ENCODE data around the gene IAH1.
A peak's percentile ranks its signal among the peaks of the same experiment; 100 is the strongest.
"Not testable (repeated sequence)": the region's sequence is repeated elsewhere in the genome, so short reads cannot be mapped to it uniquely, and the experiment has no call there.

Gene IAH1

DNA sequence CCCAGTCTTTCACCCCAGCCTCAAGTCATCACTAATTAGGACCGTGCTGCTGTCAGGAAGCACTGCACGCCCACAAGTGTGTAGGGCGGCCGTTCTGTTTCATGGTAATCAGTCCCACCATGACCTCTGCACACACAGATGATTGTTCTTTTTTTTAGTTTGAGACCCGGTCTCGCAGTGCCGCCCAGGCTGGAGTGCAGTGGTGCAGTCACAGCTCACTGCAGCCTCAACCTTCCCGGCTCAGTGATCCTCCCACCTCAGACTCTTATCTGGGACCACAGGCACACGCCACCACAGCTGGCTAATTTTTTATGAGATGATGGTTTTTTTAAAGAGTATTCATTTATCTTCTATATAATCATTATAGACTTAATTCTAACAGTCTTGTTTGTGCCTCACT lies 1.8 kb upstream of the IAH1 start:
- FAIRE-seq (no peak), DNase-seq (ENCODE audit: insufficient read length, low spot score) (no peak)

DNA sequence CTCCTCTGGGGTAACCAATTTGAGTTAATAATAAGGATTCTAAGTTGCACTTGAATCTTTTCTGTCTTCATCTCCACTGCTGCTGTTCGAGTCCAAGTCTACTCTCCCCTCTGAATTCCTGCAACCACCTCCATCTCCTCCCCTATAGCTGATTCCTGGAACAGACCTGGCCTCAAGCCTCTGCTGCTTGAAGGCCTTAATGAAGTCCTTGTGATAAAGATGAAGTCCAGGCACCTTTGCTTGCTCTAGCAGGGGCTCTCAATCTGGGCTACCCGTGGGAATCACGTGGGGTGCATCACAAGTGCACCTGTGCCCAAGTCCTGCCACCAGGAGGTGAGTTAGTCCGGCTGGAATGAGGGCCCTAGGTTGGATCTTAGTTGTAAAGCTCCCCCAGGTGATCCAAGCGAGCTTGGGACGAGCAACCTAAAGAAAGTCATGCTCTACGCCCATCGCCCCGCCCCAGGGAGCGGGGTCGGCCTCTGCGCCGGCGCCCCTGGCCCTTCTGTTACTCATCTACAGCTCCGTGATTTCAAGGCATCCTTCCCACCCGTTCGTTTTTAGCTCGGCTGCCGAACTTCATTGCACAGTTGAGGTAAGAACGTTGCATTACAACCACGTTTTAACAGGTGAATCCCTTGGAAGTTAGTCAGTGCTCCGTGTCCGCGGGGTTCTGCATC lies 905 bp upstream of the IAH1 start:
- no peak for DNase-seq (ENCODE audit: insufficient read length, low spot score)
- no peak for FAIRE-seq

DNA sequence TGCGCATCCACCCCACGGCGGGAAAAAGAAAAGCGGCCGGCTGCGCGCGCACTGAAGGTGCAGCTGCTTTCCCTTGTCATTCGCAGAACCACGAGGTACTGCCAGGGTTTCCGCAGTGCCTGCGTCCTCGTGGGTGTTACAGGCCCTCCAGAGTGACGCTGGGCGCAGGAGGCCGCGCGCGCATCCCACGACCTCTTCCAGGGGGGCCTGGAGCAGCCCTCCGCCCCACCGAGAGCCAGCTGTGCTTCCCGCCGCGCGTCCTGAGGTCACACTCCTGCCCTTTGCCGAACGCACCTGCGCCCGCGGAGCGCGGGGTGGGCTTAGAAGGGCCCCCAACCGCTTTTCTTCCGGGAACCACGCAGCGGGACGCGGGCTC lies 378 bp upstream of the IAH1 start:
- DNase-seq (ENCODE audit: insufficient read length, low spot score): no peak
- no peak for FAIRE-seq

DNA sequence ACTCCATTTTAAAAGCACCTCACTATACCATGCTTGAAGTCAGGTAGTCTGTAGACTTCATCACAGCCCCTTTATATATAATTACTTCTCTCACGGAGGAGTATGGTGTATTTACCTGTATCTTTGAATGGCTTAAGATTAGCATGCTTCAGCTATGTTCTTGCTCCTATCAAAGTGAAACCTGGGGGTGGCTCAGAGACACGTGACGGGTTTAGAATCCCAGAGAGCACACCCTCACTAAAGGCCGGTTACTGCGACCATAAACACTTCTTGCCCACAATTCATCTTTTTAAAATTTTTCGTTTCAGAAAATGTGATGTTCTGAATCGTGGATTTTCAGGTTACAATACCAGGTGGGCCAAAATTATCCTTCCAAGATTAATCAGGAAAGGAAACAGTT lies 3.6 kb downstream of the IAH1 start:
- DNase-seq (ENCODE audit: insufficient read length, low spot score) (no peak), FAIRE-seq (no peak)

DNA sequence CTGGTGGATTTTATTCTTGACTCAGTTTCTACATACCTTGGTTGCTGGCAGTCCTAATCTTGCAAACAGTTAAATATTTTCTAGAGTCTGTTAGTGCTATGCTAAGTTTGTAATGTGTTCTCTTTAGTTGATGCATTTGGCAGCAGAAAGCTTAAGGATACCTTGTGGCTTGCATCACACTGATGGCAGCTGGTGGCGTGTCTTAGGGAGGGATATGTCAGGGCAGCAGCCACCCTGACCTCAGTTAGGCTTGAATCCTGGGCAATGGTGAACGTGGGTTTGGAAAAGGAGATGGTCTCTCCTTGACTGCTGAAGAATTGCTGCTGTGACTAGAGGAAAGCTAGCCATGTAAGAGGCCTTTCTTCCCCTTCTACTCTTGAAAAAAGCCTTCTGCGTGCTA lies 4.2 kb downstream of the IAH1 start:
- no peak for FAIRE-seq
- DNase-seq (ENCODE audit: insufficient read length, low spot score): no peak

DNA sequence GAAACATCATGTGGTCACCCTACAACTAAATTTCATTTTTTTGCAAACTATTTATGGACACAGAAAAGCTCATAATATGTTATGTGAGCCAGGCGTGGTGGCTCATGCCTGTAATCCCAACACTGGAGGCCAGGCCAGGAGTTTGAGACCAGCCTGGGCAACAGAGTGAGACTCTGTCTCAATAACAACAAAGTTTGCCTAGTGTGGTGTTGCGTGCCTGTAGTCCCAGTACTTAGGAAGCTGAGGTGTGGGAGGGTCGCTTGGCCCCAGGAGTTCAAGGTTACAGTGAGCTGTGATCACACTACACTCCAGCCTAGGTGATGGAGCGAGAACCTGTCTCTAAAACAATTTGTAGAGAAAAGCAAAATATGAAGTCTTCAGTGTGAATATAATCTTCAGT lies 5.8 kb downstream of the IAH1 start:
- FAIRE-seq (no peak), DNase-seq (ENCODE audit: insufficient read length, low spot score) (no peak)

DNA sequence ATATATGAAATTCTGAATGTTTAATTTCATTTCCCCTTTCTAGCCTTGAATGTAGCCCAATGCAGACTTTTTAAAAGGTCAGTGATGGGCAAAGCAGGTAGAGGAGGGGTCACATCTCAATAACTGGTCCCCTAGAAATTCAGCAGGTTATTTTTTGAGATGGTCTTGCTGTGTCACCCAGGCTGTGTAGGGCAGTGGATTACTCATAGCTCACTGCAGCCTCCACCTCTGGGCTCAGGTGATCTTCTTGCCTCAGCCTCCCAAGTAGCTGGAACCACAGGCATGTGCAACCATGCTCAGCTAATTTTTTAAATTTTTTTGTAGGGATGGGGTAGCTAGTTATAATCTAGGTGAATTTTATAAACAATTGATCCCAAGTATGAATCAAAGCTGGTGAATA lies 8.8 kb downstream of the IAH1 start:
- FAIRE-seq (no peak), DNase-seq (ENCODE audit: insufficient read length, low spot score) (no peak)

DNA sequence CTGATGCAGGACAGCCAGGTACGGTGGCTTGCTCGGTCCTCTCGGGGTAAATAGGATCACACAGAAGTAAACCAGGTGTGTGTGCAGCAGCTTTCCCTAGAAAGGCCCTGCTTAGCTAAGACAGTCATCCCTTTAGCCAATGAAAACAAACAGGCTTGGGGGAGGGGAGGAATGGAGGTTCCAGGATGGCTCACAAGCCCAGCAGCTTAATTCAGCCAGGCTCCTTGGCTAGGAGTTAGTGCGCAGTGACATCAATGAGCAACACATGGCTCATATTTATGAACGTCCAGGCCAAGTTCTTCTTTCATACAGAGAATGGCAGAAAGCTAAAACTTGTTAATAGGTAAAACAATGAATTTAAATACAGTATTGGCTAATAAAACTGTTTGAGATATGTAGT lies 10.2 kb downstream of the IAH1 start:
- DNase-seq (ENCODE audit: insufficient read length, low spot score) (no peak), FAIRE-seq (no peak)

DNA sequence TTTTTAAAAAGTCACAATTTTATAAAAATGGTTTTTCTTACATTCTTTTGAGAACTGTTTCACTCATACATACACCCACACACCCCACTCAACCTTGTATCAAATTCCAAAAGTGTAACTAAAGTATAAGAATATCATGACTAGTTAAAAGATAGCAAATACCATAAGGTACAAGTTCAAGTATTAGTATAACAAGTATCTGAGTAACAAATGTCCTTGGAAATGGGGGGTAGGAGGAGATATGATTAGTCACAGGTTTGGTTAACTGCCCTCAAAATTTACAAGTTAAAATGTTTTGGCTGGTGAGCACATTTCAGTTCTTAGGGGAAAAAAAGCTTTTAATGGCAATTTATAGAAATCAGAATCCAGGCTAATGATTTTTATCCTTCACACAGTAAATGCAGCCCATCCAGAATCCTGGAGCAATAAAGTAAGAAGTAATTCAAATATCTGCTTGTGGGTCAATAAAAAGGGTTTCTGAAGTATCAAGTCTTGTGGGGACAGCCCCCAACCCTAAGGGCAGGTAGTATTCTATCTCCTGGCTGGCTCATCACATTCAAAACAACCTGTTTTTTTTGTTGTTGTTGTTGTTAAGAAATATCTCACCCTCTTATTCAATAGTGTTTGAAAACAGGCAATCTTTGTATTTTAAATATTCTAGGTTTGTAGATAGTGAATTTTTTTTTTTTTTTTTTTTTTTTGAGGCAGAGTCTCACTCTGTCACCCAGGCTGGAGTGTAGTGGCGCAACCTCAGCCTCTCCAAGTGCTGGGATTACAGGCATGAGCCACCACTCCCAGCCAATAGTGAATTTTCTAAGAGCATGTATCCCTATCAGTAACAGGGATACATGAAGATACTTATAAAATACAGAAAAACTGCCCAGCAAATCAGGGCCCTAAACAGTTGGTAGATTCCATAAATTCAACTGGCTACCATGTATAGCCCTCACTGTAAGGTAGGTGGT lies 14.5 kb downstream of the IAH1 start:
- no peak for FAIRE-seq
- DNase-seq (ENCODE audit: insufficient read length, low spot score): no peak

DNA sequence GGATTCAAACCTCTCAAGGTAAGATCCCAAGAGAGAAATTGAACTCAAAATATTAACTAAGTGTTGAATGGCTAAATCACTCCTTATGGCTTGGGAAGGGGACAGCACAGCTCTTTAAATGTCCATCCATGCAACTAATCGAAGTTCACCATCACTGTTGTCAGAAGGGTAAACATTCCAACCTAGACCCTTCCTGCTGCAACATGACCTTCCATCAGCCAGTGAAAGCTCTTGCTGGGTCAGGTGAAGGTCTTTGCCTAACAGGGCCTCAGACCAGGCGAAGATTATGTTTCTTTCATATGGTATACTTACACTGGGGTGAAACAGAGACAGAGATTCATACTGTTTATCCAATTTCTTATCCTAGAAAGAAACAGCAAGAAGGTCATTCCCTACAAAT lies 16.4 kb downstream of the IAH1 start:
- FAIRE-seq: no peak

DNA sequence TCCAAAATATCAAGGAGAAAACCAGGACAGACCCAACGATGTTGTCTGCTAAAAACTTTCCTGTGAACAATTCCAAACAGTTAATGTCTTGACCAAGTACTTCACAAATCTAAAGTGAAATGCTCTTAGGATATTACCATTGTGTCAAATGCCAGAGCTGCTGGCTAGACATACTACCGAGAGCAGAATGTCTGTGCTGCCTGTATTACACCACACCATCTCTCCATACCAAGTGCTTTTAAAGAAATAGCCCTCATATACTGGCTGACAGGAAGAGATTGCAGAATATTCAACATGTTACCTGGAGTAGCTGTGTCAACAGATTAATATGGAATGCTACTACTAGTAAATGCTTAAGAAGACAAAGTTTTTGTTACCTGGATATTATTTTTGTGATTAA lies 18.6 kb downstream of the IAH1 start:
- FAIRE-seq (no peak), DNase-seq (ENCODE audit: insufficient read length, low spot score) (no peak)

More for the DNA sequence above, 16.4 kb downstream of the IAH1 start:
- DNase-seq (ENCODE audit: insufficient read length, low spot score): no peak

DNA sequence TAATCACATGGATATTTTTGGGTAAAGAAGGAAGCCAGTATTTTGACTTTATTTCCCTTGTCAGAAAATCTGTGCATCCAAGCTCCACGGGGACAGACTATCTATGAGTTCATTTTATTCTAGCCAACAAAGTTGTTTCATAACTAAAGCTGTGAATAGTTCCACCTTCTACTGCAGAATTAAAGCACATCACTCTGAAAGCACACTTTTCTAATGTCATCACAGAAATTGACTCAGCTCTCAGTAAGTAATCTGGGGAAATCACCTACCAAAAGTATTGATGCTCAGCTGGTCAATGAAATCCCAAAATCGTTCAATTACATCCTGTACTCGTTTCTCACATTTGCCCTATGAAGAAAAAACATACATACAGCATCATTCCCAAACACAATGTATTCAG lies 19.1 kb downstream of the IAH1 start:
- DNase-seq (ENCODE audit: insufficient read length, low spot score) (no peak), FAIRE-seq (no peak)

DNA sequence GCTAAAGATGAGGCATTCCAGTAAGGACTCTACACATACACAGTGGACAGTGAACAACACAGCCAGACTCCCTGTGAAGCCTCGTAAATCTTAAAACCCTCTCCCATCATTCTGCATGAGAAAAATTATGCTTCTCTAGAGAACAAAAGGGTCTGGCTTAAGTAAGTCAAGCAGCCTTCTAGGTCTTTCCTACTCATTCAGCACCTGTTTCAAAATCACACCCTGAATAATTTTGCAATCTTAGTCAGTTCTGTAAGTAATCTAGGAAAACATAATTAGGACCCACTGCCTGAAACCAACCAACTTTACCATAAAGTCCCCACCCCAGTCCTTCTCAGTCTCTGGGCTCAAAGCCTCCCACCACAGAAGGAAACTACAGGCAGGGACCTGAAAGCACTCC lies 19.7 kb downstream of the IAH1 start:
- no peak for DNase-seq (ENCODE audit: insufficient read length, low spot score)
- FAIRE-seq: no peak

DNA sequence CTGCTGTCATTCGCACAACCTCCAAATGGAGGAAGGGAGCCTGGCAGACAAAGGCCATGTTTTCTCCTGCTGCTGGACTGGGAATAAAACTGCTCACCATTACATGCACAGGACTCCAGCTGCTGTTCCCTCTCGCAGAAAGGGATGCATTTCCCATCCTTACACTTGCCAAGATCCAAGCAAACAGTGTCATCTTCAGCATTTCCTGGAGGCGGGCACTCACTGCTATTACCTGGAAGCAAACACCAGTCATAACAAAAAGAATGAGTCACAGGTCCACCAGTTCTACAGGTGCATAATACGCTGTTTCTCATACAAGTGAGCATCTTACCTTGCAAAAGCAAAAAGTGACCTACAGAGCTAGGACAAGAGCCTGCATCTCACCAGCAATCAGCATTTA lies 22.7 kb downstream of the IAH1 start:
- DNase-seq (ENCODE audit: insufficient read length, low spot score) (no peak), FAIRE-seq (no peak)

DNA sequence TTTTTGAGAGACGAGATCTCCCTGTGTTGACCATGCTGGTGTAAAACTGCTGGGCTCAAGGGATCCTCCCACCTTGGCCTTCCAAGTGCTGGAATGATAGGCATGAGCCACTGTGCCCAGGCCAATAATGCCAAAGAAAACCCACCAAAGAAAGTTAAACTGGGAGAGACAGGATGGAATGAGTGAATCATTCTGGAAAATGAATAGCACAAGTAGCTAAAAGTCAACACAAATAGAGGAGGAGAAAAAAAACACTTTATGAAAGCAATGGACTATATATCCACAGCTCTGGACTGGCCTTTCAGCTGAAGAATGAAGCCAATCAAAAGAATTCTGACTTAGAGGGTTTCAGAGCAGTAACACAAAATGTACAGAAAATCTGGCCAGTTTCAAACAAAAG lies 23.9 kb downstream of the IAH1 start:
- DNase-seq (ENCODE audit: insufficient read length, low spot score) (no peak), FAIRE-seq (no peak)

DNA sequence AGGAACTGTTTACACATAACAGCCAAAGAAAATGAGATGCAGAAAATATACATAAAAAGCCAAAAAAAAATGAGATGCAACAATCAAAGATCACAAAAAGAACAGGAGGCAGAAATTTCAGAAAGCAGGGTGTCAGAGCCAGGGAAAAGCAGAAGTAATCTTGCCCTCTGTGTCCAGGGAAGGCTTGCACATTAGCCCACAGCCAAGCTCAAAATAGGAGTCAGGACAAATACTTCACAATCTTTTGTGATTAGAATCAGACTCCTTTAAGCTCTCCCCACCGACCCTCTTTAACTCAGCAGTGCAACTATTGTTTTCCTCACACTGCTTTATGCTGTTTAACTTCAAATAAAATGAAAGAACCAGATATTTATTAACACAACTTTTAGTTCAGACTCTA lies 34.6 kb downstream of the IAH1 start:
- DNase-seq (ENCODE audit: insufficient read length, low spot score) (no peak), FAIRE-seq (no peak)

DNA sequence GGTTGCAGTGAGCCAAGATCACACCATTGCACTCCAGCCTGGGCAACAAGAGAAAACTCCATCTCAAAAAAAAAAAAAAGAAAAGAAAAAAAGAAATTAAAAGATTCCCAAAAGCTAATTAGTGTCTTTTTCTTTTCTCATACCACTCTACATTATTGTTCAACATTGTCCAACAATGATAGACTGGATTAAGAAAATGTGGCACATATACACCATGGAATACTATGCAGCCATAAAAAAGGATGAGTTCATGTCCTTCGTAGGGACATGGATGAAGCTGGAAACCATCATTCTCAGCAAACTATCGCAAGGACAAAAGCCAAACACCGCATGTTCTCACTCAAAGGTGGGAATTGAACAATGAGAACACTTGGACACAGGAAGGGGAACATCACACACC lies 39.6 kb downstream of the IAH1 start:
- FAIRE-seq; DNase-seq (ENCODE audit: insufficient read length, low spot score): not testable (repeated sequence)

DNA sequence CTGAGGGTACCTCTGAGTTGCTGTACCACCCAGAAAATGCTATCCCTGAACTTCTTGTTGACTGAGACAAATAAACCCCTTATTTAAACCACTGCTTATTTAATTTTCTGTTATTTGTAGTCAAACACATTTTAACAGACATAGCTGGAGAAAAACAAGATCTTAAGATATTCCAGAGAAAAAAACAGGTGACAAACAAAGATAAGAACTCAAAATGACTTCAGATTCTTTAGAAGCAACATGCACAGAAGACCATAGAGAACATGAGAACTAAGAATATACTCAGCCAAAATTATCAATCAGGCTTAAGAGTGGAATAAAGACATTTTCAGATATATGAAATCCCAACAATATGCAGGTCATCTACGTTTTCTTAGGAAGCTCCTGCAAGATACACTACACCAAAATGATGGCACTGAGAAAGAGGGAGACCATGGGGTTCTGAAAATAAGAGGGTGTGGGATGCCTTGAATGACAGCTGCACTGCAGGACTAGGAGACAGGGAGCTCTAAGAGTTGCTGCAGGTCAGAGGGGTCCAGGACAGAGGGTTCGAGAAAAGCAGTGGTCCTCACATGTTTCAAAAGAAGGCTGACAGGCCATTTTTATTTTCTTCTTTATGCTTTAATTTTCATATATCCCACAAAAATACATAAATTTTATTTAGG lies 42.9 kb downstream of the IAH1 start:
- no peak for DNase-seq (ENCODE audit: insufficient read length, low spot score)
- FAIRE-seq: no peak

DNA sequence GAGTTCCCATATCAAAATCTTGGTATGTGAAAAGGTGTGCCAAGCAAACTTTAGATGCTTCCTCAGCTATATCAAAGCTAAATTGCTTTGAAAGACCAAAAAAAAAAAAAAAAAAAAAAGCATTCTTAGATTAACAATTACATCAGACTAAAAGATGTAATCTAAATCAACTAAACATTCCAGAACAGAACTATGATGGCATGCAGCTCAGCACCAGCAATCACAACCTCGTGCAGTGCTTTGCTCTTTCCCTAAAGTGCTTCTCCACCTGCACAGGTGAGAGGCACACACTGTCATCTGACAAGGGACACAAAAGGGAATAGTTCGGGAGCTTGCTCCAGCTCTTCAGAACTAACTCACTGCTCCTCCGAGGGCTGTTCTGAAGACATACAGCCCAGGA lies 43.8 kb downstream of the IAH1 start:
- DNase-seq (ENCODE audit: insufficient read length, low spot score): no peak
- no peak for FAIRE-seq

DNA sequence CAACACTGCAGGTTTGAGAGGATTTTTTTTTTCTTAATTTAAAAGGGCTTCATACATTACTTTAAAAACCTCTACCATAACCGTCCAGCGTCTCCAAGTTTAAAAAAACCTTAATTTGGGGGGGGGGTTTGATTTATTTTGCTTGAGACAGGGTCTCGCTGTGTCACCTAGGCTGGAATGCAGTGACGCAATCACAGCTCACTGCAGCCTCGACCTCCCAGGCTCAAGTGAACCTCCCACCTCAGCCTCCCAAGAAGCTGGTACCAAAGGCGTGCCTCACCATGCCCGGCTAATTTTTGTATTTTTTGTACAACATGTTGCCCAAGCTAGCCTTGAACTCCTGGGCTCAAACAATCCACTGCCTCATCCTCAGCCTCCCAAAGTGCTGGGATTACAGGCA lies 44.4 kb downstream of the IAH1 start:
- DNase-seq (ENCODE audit: insufficient read length, low spot score) (no peak), FAIRE-seq (no peak)

DNA sequence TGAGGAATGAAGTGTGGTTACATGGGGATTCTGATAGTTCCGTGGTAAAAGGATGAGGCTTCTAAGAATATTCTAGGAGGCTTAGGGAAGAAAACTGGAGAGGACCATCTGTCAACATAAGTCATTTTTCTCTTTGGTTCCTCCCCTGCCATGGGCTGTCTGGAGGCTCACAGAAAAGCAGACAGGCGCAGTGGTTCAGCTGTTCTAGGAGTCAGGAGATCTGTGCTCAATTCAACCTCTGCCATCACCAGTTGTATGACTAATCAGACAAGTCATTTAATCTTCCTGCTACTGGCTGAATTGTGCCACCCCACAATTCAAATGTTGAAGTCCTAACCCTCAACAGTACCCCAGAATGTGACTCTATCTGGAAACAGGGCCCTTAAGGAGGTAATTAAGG lies 44.9 kb downstream of the IAH1 start:
- DNase-seq (ENCODE audit: insufficient read length, low spot score) (no peak), FAIRE-seq (peak; percentile 38)

DNA sequence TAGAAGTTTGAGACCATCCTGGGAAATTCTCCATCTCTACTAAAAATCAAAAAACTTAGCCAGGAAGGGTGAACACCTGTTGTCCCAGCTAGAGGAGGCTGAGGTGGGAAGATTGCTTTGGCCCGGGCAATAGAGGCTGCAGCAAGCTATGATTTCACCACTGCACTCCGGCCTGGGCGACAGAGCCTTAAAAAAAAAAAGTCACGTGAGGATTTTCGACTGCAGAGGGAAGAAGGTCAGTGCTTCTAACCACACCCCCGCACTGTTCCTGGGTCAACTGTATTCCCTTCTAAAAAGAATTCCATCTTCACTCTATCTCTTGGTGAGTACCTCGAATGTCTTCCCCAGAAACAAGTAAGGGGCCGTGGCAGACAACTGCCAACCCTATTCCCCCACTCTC lies 49.9 kb downstream of the IAH1 start:
- FAIRE-seq (no peak), DNase-seq (ENCODE audit: insufficient read length, low spot score) (no peak)
